Activated T-helper 17 cell treated with anti-CD3 and anti-CD28 coated beads, Interleukin-2, amount 50 U/mL, for 72 hours (primary cell): ENCODE data around the gene DCP2. TPM values are rescaled to one million over a fixed set of nuclear protein-coding genes. Genes with fewer than 3 reads are reported as not detected.

Experiments used
- ATAC-seq: fragments of 150-1000 bp; cut with Tn5 transposase; replicated peaks from 2 replicates; pipeline ENCODE4 v1.10.0; 2021; ENCODE audit warnings: mild to moderate bottlenecking, moderate library complexity
- H3K27ac Mint-ChIP-seq: one replicate; pipeline ENCODE4 v1.8.0; 2022; ENCODE audit warnings: mixed read lengths
- H3K27me3 Mint-ChIP-seq: one replicate; pipeline ENCODE4 v1.8.0; 2022; ENCODE audit warnings: mixed read lengths
- H3K36me3 Mint-ChIP-seq: one replicate; pipeline ENCODE4 v1.8.0; 2022; ENCODE audit warnings: low read depth, mild to moderate bottlenecking, mixed read lengths
- H3K4me1 Mint-ChIP-seq: one replicate; pipeline ENCODE4 v1.8.0; 2022; ENCODE audit warnings: mixed read lengths
- H3K4me3 Mint-ChIP-seq: one replicate; pipeline ENCODE4 v1.8.0; 2022; ENCODE audit warnings: mild to moderate bottlenecking, mixed read lengths
- H3K9me3 Mint-ChIP-seq: one replicate; pipeline ENCODE4 v1.8.0; 2022; ENCODE audit warnings: mixed read lengths
- total RNA-seq, 2 donors: library from RNA; stranded (reverse); gene quantifications; one replicate each; pipeline ENCODE4 v1.2.3, GENCODE V29; 2022

DCP2 gene
- total RNA-seq, 2 donors from 2014 or later: 66.6 to 88.0 TPM

DNA sequence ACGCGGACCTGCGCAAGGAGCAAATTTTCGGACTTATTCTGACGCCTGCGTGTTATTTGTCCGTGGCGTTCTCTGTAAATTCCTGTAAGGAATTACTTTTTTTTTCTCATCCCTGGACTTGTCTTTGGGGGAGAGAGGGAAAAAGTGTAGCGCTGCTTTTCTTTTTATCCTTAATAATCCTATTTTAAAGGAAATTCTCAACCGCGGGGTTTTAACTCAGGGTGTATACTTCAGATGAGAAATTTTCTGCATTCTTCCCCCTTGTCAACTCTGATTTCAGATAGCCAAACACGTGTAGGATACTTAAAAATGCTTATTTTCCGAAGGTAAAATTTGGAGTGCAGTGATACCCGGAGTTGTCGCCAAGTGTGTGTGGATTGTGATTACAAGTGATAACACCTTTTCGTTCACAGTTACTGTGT is 853 bp downstream of the DCP2 start:
- Mint-ChIP-seq H3K36me3 (peaks cover 53% of the 10 kb centered on the region), H3K4me1 (peaks cover 19% of the 10 kb centered on the region)
- no peak for ATAC-seq

DNA sequence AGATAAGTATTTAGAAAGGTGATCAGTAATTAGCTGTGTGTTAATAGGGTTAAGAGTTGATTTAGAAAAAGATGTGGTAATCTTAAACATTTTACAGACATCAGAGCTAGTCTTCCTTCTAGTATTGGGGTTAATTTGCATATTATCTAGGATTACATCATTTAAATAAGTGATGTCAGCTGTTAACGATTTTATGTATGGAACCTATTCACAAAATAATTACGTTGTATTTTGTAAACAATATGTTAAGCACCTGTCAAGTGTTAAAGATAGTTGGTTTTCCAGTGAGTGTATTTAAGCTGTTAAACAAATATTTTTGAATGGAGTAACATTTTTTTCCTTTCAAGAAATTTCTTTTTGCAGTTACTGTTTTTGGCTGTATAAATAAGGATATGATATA is 2.2 kb downstream of the DCP2 start:
- Mint-ChIP-seq H3K36me3 (peaks cover 67% of the 10 kb centered on the region), H3K9me3 (no peaks in the 10 kb centered on the region), H3K4me3 (peak overlapping the region; percentile 94), H3K4me1 (peaks cover 26% of the 10 kb centered on the region), H3K27ac (peak overlapping the region; percentile 98), H3K27me3 (no peaks in the 10 kb centered on the region)
- ATAC-seq: no peak

More for the DNA sequence above, 853 bp downstream of the DCP2 start:
- Mint-ChIP-seq H3K27ac (peak overlapping the region; percentile 98), H3K27me3 (no peaks in the 10 kb centered on the region), H3K4me3 (peak overlapping the region; percentile 94), H3K9me3 (no peaks in the 10 kb centered on the region)

DNA sequence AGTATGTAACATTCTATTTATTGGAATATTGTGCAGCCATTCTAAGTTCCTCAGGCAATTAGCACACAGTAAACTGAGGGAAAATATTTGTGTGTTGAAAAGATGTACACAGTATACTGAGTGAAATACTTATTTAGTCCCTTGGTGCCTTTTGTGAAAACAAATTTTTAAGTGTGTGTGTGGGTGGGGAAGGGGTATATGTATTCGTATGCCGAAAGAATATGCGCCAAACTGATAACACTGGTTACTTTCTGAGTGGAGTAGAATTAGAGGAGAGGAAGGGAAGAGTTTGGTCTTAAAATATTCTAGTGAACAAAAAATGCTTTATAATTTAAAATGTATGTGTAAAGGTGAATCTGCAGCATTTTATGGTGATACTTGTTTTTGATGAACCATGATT is 3.1 kb downstream of the DCP2 start:
- Mint-ChIP-seq H3K4me1 (peaks cover 31% of the 10 kb centered on the region), H3K4me3 (peak overlapping the region; percentile 94), H3K27me3 (no peaks in the 10 kb centered on the region), H3K9me3 (no peaks in the 10 kb centered on the region), H3K36me3 (peaks cover 71% of the 10 kb centered on the region), H3K27ac (peak overlapping the region; percentile 54)
- ATAC-seq: no peak

DNA sequence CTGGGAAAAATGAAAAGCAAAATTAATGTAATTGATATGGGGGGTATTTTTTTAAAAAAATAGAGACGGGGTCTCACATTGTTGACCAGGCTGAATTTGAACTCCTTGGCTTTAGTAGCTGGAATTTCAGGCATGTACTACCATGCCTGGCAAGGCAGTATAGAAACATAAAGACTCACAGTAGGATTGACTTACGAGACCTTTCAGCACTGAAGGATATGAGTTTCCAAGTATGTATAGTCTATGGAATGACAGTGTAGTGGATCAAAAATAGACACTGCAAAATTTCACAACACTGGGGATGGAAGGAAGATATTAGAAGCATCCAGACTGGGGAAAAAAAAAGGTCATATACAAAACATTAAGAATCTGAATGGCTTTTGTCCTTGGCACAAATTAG is 6.8 kb downstream of the DCP2 start:
- peaks cover 25% of the 10 kb centered on the region for H3K4me1 Mint-ChIP-seq
- no peaks in the 10 kb centered on the region for H3K27me3 Mint-ChIP-seq
- H3K9me3 Mint-ChIP-seq: no peaks in the 10 kb centered on the region
- ATAC-seq: no peak
- H3K27ac Mint-ChIP-seq: no peak overlapping the region
- peaks cover 72% of the 10 kb centered on the region for H3K36me3 Mint-ChIP-seq
- no peak overlapping the region for H3K4me3 Mint-ChIP-seq

DNA sequence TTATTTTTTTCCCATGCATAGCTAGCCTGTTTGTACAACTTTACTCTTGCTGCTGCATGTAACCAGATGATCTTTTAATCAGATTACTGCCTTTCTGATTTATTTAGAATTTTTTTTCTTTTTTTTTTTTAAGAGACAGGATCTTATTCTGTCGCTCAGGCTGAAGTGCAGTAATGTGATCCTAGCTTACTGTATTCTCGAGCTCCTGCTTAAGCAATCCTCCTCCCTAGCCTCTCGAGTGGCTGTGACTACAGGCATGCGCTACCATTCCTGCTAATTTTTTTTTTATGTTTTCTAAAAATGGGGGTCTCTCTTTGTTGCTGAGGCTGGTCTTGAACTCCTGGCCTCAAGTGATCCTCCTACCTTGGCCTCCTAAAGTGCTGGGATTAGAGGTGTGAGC is 9.6 kb downstream of the DCP2 start:
- Mint-ChIP-seq H3K36me3 (peaks cover 73% of the 10 kb centered on the region), H3K4me3 (no peak overlapping the region), H3K27ac (no peak overlapping the region), H3K27me3 (no peaks in the 10 kb centered on the region), H3K4me1 (peaks cover 38% of the 10 kb centered on the region), H3K9me3 (no peaks in the 10 kb centered on the region)
- no peak for ATAC-seq

DNA sequence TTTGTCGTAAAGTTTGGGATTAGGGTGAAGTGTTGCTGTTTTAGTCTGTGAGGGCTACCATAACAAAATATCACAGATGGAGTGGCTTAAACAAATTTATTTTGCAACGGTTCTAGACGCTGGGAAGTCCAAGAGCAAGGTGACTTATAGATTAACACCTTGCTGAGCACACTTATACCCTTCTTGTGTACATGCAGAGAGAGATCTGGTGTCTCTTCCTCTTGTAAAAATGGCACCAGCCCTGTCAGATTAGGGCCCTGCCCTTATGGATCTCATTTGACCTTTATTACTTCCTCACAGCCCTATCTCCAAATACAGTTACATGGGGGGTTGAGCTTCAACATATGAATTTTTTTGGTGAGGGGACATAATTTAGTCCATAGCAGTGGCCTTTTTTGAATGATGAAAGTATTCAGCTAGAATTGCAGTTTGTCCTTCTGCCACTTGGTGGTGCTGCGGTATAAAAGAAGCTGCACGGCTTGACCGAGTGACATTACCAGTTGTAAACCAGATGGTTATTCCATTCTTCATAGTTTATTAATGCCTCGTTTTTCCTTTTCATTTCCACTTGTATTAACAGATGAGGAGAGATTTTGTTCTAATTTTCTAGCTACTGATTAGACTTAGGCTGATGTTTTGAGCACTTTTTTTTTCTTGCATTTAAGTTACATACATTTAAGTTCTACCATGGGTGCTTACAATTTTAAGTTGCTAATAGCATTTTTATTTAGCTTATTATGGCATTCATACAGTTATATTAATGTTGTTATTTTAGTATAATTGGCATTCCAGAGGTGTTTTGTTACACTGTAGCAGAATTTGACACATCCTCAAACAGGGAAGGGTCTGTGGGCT is 19.4 kb downstream of the DCP2 start:
- peaks cover 19% of the 10 kb centered on the region for H3K4me1 Mint-ChIP-seq
- no peaks in the 10 kb centered on the region for H3K27me3 Mint-ChIP-seq
- H3K27ac Mint-ChIP-seq: no peak overlapping the region
- H3K4me3 Mint-ChIP-seq: no peak overlapping the region
- peak; percentile 68 for ATAC-seq
- H3K36me3 Mint-ChIP-seq: peaks cover 99% of the 10 kb centered on the region
- no peaks in the 10 kb centered on the region for H3K9me3 Mint-ChIP-seq

DNA sequence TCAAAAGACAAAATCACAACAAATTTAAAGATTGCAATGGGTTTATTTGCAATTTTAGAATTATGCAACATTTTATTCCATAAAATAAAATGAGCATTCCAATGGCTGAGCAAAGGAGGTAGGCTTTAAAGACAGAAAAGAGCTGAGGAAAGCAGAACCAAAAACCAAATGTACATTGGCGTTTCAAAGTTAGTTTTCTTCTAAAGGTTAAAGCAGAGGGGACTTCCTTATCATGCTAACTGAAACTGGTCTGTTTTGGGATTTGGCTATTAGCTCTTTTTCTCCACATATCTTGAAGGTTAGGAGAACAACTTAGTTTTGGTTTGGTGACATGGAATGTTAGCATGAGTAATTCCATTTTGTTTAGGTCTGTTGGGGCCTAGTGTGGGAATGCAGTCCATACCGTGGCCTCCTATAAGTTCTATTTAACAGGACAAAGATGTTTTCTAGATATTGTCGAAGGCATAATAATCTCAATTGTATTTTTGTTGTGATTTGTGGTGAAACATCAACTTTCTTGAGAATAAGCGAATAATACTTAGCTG is 20.3 kb downstream of the DCP2 start:
- no peaks in the 10 kb centered on the region for H3K9me3 Mint-ChIP-seq

DNA sequence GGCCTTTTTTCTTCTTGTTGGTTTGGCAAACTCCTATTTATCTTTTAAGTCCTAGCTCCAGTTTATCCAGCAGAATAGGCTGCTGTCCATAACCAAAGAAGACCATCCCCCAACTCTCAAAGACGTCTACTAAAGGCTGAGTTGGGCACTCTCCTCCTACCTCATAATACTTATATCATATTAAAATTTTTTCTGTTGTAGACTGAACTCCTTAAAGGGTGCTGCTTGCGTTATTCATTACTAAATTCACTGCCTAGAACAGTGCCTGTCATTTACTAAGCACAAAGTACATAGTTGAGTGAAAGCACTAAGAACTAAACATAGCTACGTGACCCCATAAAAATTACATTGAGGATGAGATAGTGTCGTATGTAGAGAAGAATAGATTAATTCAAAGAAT is 21.7 kb downstream of the DCP2 start:
- Mint-ChIP-seq H3K27ac (no peak overlapping the region), H3K4me3 (no peak overlapping the region), H3K4me1 (peaks cover 10% of the 10 kb centered on the region), H3K36me3 (peaks cover 99% of the 10 kb centered on the region), H3K9me3 (no peaks in the 10 kb centered on the region), H3K27me3 (no peaks in the 10 kb centered on the region)
- ATAC-seq: no peak

More for the DNA sequence above, 20.3 kb downstream of the DCP2 start:
- H3K4me3 Mint-ChIP-seq: no peak overlapping the region
- H3K27me3 Mint-ChIP-seq: no peaks in the 10 kb centered on the region
- no peak for ATAC-seq
- H3K27ac Mint-ChIP-seq: no peak overlapping the region
- peaks cover 99% of the 10 kb centered on the region for H3K36me3 Mint-ChIP-seq
- peaks cover 15% of the 10 kb centered on the region for H3K4me1 Mint-ChIP-seq

DNA sequence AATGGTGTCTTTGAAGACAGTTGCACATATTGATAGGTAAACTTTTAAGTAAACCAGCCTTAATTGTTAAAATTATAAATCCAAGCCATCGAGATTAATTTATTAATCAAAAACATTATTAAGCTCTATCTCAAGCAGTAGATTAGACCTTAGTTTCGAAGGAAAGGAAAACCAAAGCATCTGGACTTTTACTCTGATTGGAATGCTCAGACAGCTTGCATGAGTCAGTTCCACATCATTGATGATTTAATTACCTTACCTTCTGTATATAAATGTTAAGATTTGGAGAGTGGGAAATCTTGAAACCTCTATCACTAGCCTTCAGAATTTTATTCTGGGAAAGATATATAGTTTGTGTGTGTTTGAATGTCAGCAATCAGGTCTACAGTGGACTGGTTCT is 23.9 kb downstream of the DCP2 start:
- H3K4me3 Mint-ChIP-seq: no peak overlapping the region
- no peaks in the 10 kb centered on the region for H3K27me3 Mint-ChIP-seq
- H3K36me3 Mint-ChIP-seq: peaks cover 99% of the 10 kb centered on the region

DNA sequence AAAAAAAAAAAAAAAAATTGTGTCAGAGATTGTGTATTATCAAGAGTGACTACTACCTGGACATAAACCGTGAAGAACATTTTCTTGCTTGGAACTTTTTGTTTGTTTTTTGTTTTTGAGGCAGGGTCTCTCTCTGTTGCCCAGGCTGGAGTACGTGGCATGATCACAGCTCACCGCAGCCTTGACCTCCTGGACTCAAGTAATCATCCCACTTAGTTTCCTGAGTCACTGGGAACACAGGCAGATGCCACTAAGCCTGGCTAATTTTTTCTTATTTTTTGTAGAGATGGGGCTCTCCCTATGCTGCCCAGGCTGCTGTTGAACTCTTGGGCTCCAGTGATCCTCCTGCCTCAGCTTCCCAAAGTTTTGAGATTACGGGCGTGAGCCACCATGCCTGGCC is 25.8 kb downstream of the DCP2 start:
- Mint-ChIP-seq H3K4me3 (no peak overlapping the region), H3K27ac (no peak overlapping the region), H3K27me3 (no peaks in the 10 kb centered on the region), H3K9me3 (no peaks in the 10 kb centered on the region), H3K4me1 (peaks cover 5% of the 10 kb centered on the region), H3K36me3 (peaks cover 91% of the 10 kb centered on the region)
- ATAC-seq: no peak

More for the DNA sequence above, 23.9 kb downstream of the DCP2 start:
- no peak for ATAC-seq
- Mint-ChIP-seq H3K4me1 (peaks cover 5% of the 10 kb centered on the region), H3K9me3 (no peaks in the 10 kb centered on the region), H3K27ac (no peak overlapping the region)

DNA sequence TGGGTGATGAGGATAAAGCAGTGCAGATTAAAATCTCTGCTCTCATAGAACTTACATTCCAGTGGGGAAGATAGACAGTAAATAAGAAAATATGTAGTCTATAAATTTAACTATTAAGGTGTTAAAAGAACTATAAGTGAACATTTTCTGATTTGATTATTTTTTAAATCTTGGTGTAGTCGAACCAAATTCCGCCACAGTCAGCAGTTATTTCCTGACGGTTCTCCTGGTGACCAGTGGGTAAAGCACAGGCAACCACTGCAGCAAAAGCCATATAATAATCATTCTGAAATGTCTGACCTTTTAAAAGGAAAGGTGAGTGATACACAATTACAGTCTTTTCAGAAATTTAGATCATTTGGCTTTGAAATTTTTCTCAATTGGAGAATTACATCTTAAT is 27.2 kb downstream of the DCP2 start:
- peaks cover 91% of the 10 kb centered on the region for H3K36me3 Mint-ChIP-seq
- no peaks in the 10 kb centered on the region for H3K9me3 Mint-ChIP-seq
- no peak overlapping the region for H3K4me3 Mint-ChIP-seq
- no peak overlapping the region for H3K27ac Mint-ChIP-seq
- peaks cover 5% of the 10 kb centered on the region for H3K4me1 Mint-ChIP-seq
- H3K27me3 Mint-ChIP-seq: no peaks in the 10 kb centered on the region
- ATAC-seq: no peak

DNA sequence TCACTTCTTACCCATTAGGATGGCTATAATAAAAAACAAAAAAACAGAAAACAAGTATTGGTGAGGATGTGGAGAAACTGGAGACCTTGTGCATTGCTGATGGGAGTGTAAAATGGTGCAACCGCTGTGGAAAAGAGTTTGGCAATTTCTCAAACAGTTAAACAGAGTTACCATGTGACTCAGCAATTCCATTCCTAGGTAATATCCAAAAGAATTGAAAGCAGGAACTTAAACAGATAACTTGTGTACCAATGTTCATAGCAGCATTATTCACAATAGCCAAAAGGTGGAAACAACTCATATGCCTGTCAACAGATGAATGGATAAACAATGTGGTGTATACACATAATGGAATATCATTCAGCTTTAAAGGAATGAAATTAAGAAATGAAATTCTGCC is 28.9 kb downstream of the DCP2 start:
- H3K9me3 Mint-ChIP-seq: no peaks in the 10 kb centered on the region
- H3K36me3 Mint-ChIP-seq: peaks cover 91% of the 10 kb centered on the region
- no peak for ATAC-seq
- H3K27ac Mint-ChIP-seq: no peak overlapping the region
- H3K27me3 Mint-ChIP-seq: no peaks in the 10 kb centered on the region
- H3K4me1 Mint-ChIP-seq: peaks cover 5% of the 10 kb centered on the region
- H3K4me3 Mint-ChIP-seq: no peak overlapping the region

DNA sequence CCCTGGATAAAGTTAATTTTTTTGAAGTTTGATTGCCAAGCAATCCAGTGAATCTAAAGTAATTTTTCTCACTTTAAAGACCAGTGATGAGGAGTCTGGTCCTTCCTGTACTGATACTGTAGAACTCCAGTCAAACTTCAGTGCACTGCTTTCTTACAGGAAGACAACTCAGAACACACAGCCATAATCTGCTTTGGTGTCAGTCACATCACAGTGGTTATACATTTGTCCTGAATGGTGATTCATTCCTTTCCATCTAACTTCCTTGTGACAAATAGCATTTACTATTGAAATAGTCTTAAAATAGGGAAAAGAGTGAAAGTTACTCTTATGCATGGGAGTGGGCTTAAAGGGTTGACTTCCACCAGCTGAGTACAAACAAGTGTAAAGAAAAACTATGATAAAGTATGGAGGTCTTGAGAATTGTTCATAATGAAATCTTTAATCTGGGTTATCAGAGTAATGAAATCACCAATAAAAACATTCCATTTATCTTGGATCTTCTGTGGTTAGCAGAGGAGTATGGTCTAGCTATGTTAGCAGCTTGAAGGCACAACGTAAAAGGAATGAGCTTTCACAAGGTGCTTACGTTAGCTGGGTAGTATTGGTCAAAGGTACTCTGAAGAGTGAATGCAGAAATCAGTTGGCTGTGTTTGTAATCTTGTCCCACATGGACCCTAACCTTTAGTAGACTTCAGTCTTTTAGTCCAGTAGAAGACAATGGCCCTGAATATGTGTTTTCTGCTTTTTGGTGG is 41.5 kb downstream of the DCP2 start:
- H3K27ac Mint-ChIP-seq: no peak overlapping the region
- peak; percentile 37 for ATAC-seq
- H3K36me3 Mint-ChIP-seq: peaks cover 87% of the 10 kb centered on the region
- H3K4me3 Mint-ChIP-seq: no peak overlapping the region
- H3K27me3 Mint-ChIP-seq: no peaks in the 10 kb centered on the region
- H3K9me3 Mint-ChIP-seq: no peaks in the 10 kb centered on the region
- H3K4me1 Mint-ChIP-seq: peaks cover 28% of the 10 kb centered on the region

DNA sequence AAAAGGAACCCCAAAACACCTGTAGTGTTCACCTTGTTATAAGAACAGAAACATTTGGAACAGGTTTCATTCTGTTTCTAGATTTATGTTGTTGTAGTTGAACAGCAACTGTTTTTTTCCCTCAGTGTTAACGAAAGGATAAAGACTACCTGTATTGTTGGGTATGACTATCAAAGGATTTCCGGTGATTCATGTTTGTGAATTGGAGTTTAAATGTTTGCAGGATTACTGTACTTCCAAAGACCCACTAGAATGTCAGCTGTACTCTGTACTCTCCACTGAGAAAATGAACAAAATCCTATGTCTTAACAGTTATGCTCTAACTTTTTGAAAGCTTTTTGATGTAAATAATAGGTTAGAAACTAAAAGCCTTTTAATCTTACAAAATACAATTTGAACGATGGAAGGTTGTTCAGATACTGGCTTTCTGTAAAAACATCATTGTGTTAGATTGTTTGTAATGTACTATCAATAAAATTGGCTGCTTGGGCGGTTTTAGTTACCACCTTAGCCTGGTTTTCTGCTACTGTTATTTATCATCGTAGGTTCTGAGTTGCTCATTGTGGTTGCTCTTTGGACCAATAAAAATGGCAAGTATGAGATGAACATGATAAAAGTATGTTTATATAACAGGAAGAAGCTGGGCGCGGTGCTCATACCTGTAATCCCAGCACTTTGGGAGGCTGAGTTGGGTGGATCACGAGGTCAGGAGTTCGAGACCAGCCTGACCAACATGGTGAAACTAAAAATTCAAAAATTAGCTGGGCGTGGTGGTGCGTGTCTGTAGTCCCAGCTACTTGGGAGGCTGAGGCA is 44.1 kb downstream of the DCP2 start:
- peaks cover 28% of the 10 kb centered on the region for H3K4me1 Mint-ChIP-seq
- H3K9me3 Mint-ChIP-seq: no peaks in the 10 kb centered on the region
- H3K4me3 Mint-ChIP-seq: peak overlapping the region; percentile 54
- H3K27ac Mint-ChIP-seq: peak overlapping the region; percentile 85
- peaks cover 79% of the 10 kb centered on the region for H3K36me3 Mint-ChIP-seq
- peak; percentile 87 for ATAC-seq
- H3K27me3 Mint-ChIP-seq: no peaks in the 10 kb centered on the region
